NCI-H146 (cell line): ENCODE measurements around the gene CSRP1.
A peak's percentile ranks its signal among the peaks of the same experiment; 100 is the strongest.

Experiments used
- DNase-seq: peaks from one replicate; lab custom pipeline; 2025; lab: John Stamatoyannopoulos, UW

The CSRP1 gene

DNA sequence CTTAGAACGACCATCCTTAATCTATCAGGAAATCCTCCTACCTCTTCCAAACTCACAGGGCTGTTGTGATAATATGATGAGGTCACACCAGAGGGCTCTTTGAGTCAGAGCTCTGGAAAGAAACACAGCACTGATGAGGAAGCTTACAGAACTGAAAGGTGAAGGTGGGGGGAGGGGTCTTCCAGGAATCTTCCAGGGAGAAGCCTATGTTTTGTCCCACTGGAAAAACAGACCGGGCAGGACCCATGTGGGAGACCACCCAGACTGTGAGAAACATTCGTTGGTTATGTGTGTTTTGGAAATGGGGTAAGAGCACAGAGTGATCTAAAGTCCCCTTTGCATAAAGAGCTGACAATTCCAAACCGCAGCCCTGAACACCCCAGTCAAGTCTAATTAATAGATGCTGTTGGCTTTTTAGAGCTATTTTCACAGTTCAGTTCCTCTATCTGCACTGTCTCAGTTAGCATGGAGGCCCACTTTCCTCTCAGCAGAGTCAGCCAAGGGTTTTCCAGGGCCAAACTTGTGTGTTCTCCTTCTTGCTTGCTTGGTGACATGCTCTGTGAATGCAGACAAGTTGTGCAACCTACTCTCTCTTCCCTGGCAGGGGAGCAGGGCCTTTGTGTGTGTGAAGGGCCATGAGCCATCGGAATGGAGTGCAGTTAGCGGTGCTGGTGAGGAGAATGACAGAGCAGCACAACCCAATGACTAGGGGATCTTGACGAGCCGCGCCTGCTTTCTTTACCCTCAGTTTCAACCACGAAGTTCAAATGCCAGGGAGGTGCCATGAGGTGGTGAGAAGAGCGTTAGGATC lies 50.2 kb downstream of the CSRP1 start:
- no peak for DNase-seq

DNA sequence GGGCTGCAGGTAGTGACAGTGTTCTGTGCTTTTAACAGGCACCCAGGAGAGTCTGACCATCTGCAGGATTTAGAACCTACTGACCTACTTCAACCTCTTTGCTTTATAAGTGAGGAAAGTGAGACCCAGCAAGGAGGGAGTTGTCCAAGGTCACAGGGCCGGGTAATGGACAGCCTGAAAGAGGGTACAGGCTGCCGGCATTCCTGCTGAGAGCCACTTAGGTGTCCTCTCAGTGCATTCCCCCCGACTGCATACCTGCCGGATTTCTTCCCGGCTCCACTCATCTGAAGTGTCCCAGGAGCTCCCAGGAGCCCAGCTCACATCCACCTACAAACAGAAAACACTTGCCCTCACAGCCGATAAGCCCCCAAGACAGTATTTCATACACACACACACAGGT lies 51.8 kb downstream of the CSRP1 start:
- no peak for DNase-seq

DNA sequence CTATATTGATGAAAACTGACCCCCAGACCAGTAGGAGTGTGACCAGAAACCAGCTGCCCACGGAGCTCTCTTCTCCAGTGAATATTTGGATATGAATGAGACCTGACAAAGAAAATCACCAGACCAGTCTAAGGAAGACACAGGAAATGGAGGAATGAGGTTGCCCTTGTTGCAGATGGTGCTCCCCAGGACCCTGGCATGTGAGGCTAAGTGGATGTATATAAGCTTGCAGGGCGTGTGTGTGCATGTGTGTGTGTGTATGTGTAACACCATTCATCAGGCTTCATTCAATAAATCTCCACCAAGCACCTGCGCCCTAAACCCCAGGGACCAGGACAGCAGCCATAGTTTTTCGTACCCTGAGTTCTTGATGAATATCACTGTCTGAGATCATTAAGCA lies 52.3 kb downstream of the CSRP1 start:
- DNase-seq, result peak; percentile 9

DNA sequence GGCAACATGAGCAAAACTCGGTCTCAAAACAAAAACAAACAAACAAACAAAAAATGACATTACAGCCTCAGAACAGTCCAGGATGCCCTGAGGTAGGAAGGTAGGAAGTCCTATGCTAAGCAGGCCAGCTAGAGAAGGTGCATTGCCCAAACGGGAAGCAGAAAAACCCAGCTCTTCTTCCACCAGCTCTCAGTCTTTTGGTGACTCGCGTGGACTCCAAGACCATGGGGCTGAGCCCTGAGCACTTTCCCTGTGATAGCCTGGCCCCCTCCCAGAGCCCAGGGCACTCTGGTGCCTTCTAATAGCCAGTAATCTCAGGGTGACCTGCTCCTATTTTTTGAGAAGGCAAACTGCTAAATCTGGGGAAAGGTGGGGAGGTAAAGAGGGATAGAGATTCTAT lies 54.1 kb downstream of the CSRP1 start:
- no peak for DNase-seq

DNA sequence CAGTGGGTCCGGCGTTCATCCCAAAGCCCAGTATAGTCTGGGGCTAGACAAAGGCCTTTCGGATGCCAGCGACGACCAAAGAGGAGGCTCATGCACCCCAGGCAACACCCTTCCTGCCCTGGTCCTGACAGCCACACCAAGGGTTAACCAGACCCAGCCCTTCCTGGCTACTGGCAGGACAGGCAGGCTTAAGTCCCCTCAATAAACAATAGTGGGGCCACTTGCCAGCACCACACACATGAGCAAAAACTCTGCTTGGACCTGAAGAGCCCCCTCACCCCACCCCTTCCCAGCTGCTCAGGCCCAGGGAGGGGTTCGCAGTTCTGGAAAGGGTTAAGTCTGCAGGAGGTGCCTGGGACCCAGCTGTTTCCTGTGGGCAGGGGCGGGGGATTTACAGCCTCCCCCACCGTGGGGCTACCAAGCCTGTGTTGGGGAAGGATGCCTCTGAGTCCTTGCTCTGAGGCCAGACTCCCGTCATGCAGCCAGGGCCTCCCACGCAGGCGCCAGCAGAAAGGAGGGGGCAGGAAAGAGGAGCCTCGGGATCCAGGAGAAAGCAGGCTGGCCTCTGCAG lies 56.1 kb downstream of the CSRP1 start:
- peak; percentile 19 for DNase-seq

DNA sequence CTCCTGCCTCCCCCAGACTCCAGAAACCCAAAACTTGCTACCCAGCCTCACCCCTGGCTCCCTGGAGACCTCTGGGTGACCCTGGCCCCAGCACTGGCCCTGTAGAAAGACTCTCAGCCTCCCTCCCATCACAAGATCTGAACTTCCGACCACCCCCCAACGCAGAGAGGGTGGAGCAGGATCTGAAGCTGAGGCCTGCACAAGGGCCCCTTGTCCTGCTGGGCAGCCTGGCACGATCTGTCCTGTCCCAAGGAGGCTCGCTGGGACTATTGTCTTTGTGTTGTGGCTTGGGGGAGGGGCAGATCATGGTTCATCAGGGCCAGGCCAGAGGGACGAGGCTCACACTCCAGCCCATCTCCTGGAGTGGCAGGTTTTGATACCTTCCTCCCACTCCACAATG lies 57.9 kb downstream of the CSRP1 start:
- no peak for DNase-seq

DNA sequence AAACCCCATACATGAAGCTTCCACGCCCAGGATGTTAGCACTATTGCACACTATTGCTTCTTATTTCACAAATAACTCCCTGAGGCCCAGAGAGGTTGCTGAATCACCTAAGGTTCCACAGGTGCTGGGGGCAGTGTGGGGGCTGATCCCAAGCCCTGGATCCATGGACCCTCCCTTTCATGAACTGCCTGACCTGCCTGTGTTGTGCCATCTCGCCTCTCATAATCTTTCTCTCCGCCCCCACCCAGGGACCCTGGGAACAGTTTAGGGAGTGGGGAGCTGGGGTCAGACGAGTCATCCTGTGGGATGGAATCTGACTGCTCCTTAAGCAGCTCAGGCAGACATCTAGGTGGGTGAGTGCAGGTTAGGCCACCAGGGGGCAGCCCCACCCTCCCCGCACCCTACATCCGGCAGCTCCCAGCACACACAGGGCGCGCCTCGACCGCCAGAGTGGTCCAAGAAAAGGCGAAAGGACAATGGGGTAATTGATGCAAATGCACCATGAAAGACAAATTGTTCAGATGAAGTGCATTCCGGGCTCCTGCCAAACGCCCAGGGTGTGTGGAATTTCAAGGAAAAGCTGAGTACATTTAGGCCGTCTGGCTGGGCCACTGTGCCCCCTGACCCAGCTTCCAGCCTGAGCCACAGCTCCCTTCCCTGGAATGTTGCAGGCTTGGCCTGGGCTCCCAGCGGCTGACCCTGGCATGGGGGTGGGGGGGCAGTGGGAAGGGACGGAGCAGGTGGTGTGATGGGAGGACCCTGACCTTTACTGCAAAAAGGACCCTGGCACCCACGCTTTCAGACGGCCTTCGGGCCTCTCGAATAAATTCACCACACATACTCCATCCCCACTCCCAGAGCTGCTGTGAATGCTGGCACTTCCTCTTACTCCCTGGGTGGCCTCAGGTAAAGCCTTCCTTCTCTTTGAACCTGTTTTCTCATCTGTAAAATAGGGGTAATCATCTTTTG lies 58.7 kb downstream of the CSRP1 start:
- DNase-seq, result peak; percentile 64

DNA sequence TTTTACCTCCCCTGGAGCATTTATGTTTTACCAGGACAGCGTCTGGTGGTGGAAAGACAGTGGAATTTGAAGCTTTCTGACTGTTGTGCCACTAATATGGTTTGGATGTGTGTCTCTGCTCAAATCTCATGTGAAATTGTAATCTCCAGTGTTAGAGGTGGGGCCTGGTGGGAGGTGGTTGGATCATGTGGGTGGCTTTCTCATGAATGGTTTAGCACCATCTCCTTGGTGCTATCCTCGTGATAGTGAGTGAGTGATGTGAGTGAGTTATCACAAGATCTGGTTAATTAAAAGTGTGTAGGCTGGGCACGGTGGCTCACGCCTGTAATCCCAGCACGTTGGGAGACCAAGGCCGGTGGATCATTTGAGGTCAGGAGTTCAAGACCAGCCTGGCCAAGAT lies 61.6 kb downstream of the CSRP1 start:
- DNase-seq, result no peak

DNA sequence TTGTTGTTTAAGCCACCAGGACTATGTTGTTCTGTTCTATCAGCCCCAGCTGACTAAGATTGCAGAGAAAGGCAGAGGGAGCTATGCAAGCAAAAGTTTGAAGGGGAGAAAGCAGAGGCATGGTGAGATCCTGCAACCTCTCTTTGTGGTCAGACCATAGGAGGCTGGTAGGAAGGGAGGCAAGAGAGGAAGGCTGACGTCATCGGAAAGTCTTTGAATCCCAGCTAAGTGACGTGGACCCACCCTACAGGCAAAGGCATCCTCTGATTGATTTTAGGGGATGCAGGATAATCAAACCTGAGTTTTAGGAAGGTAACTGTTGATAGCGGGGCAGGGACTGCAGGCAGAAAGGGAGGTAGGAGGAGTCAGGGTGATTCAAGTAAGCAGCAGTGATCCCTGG lies 62.1 kb downstream of the CSRP1 start:
- DNase-seq, result no peak

DNA sequence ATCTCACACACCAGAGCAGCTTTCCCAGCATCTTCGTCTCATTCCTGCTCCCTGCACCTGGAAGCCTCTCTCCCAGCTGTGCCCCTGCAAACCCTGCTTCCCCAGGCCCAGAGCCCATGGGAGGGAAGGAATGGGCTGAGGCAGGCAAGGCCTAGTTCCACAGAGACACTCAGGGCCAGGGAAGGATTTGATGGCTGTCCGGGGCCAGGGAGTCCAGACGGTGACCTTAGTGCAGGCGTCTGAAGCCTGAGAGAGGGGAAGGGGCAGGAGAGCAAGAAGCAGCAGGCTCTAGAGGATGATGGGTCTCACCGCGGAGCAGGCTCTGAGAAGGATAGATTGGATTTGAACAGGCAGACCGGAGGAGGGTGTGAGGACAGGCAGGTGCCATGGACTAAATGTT lies 63.2 kb downstream of the CSRP1 start:
- DNase-seq, result no peak

DNA sequence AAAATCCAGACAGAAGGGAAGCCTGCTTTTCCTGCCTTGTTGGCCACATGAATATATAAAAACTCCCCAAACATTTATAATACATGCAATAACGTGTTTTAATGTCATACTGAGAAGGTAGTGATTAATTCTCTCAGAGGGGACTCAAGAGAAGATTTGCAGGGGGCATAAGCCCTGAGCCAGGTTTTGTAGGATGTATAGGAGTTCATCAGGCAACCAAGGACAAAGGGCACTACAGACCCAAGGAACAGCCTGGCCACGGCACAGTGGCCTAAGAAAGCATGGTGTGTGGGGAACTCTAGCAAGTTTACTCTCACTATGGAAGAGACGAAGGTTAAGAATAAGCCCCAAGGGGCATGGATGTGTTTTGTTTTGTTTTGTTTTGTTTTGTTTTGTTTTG lies 70.0 kb downstream of the CSRP1 start:
- no peak for DNase-seq

DNA sequence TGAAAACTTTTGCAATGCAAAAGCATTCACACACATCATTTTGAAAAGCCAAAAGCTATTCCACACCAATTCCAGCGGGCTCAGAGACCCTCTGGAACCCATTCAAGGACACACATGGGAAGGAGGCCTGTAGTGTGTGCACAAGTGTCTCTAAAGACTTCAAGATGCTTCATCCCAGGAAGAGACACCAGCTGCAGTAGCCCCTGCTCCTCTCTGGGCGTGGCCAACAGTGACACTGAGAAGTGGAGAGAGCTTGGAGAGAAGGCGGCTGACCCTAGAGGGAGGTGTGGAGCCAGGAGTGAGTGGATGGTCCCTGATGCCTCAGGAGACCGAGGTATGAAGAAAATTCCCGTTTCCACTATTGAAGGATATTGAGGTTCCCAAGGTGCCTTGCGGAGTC lies 70.5 kb downstream of the CSRP1 start:
- peak; percentile 49 for DNase-seq

DNA sequence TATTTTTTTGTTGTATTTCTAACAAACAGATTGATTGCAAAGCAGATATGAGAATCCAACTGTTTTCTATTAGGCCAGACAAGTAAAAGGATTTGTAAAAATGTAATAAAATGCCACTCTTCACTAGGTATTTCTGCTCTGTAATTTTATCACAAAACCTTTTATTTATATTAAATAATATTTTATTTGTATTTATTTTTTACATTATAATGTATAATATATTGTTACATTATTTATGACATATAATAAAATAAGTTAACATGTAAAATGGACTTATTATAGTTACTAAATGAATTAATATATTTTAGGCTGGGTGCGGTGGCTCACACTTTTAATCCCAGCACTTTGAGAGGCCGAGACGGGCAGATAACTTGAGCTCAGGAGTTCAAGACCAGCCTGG lies 72.7 kb downstream of the CSRP1 start:
- DNase-seq, result no peak

DNA sequence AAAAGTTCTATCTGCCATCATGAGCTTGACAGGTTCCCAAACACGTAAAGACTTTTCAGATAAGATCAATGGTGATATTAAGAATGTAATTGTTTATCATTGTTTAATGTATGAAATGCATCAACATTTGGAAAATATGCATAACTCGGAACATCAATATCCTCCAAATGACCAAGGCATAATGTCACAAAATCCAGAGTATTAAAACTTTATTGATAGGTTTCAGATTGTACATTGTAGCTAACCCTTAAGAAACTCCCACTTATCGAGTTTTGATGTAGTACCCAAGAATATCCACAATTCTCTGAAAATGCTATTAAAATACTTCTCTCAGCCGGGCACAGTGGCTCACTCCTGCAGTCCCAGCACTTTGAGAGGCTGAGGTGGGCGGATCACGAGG lies 73.3 kb downstream of the CSRP1 start:
- DNase-seq, result no peak
